PC-3 (cell line): Measurements from ENCODE around the gene ZNF277.

Experiments used
- CTCF ChIP-seq: fragments of 300-600 bp; sonication (generic); conservative IDR thresholded peaks from 2 replicates; pipeline ENCODE4 v1.5.1; 2017; ENCODE audit warnings: antibody characterized with exemption, low read depth, mild to moderate bottlenecking, low read length
- EZH2phosphoT487 ChIP-seq: fragments of 300-600 bp; sonication (generic); IDR thresholded peaks from 2 replicates; pipeline ENCODE4 v1.6.1; 2018; ENCODE audit warnings: mild to moderate bottlenecking, antibody characterized with exemption, low read length, borderline replicate concordance

DNA sequence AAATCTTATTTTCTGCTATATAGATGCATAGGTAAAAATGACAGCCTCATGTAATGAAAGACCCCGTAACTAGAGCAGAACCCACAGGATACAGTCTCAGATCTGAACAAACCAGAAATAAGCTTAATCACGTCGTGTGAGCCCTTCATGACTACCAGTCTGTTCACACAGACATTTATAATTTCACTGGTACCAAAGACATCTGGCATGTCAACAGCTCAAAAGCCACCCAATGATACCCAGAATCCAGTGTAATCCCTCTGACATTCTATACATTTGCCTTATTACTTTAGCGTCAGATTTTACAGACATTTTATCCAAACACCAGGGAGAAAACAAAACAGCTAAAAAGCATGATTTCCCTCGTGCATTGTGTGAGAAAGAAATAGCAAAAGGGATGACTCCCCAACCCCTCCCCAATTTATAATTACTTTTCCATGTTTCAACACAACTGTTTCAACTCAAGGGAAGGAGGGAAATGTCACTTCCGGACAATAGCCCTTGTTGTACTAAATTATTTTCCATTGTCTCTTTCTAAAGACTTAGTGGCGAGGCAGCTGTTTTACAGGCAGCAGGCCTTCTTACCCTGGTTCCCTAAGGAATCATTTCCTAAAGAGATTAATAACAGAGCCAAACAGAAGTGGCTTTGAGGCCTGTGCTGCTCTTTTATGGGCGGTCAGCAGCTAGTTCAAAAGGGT, 33.5 kb upstream of the ZNF277 start:
- TF ChIP-seq EZH2phosphoT487 = no peak
- TF ChIP-seq CTCF = no peak
